Osteoblast (primary cell): ENCODE data around the gene CSRNP2. TPM values are rescaled to one million over a fixed set of nuclear protein-coding genes. Genes with fewer than 3 reads are reported as not detected.

Experiments used
- DNase-seq: peaks from one replicate; pipeline ENCODE4 v3.0.0; 2011; ENCODE audit warnings: low spot score, mixed read lengths; ENCODE audit not compliant: insufficient read length; ENCODE audit errors: missing footprints
- H2AFZ ChIP-seq: 2 replicates; pipeline ENCODE4 v1.6.0; 2011; ENCODE audit warnings: mild to moderate bottlenecking, low read length
- H3K27ac ChIP-seq: 2 replicates; pipeline ENCODE4 v1.5.1; 2011; ENCODE audit warnings: mild to moderate bottlenecking, low read depth, low read length, moderate library complexity
- H3K27me3 ChIP-seq: 2 replicates; pipeline ENCODE4 v1.6.0; 2012; ENCODE audit warnings: mild to moderate bottlenecking, control low read depth, inconsistent platforms, low read length, moderate library complexity; ENCODE audit not compliant: insufficient read depth
- H3K36me3 ChIP-seq: 2 replicates; pipeline ENCODE4 v1.5.1; 2011; ENCODE audit warnings: mild to moderate bottlenecking, low read length, control low read depth, moderate library complexity; ENCODE audit not compliant: insufficient read depth
- H3K4me1 ChIP-seq: 2 replicates; pipeline ENCODE4 v1.5.1; 2011; ENCODE audit warnings: mild to moderate bottlenecking, low read length, control low read depth, moderate library complexity; ENCODE audit not compliant: insufficient read depth
- H3K4me2 ChIP-seq: 2 replicates; pipeline ENCODE4 v1.6.0; 2011; ENCODE audit warnings: mild to moderate bottlenecking, low read length; ENCODE audit not compliant: insufficient read depth
- H3K4me3 ChIP-seq: fragments of 200-600 bp; sonication (generic); 3 replicates; pipeline ENCODE4 v1.5.1; 2012; ENCODE audit warnings: mild to moderate bottlenecking, low read length, inconsistent platforms; ENCODE audit not compliant: insufficient read depth
- H3K79me2 ChIP-seq: 2 replicates; pipeline ENCODE4 v1.6.0; 2012; ENCODE audit warnings: mild to moderate bottlenecking, low read length, control low read depth, inconsistent platforms; ENCODE audit not compliant: insufficient read depth
- H3K9me3 ChIP-seq: 2 replicates; pipeline ENCODE4 v1.5.1; 2011; ENCODE audit warnings: low read depth, low read length, control low read depth
- H4K20me1 ChIP-seq: 2 replicates; pipeline ENCODE4 v1.6.0; 2012; ENCODE audit warnings: mild to moderate bottlenecking, low read length, control low read depth; ENCODE audit not compliant: insufficient read depth
- total RNA-seq: library from RNA; depleted of rRNA; stranded (reverse); fragments of >200 nt; gene quantifications from 2 replicates; pipeline ENCODE4 v1.2.3, GENCODE V29; 2012
- TF ChIP-seq, protein P1 (sequence below): IDR thresholded peaks from 2 replicates; pipeline ENCODE4 v1.5.1; 2011; ENCODE audit warnings: mild to moderate bottlenecking, low read depth, low read length, moderate library complexity; ENCODE audit errors: extremely low read depth

Gene CSRNP2
- total RNA-seq, 1 donor, result 30.0 TPM

GRCh38 chr12:51128919-51129318 lies 45.5 kb upstream of the CSRNP2 start:
- no peak overlapping the region for H3K4me3 ChIP-seq
- H3K4me2 ChIP-seq, result no peak overlapping the region
- no peak for DNase-seq
- no peak overlapping the region for H3K27ac ChIP-seq
- peaks cover 7% of the 10 kb centered on the region for H3K36me3 ChIP-seq
- H3K79me2 ChIP-seq, result peaks cover 8% of the 10 kb centered on the region
- H3K9me3 ChIP-seq, result no peaks in the 10 kb centered on the region
- TF ChIP-seq, protein P1, sequence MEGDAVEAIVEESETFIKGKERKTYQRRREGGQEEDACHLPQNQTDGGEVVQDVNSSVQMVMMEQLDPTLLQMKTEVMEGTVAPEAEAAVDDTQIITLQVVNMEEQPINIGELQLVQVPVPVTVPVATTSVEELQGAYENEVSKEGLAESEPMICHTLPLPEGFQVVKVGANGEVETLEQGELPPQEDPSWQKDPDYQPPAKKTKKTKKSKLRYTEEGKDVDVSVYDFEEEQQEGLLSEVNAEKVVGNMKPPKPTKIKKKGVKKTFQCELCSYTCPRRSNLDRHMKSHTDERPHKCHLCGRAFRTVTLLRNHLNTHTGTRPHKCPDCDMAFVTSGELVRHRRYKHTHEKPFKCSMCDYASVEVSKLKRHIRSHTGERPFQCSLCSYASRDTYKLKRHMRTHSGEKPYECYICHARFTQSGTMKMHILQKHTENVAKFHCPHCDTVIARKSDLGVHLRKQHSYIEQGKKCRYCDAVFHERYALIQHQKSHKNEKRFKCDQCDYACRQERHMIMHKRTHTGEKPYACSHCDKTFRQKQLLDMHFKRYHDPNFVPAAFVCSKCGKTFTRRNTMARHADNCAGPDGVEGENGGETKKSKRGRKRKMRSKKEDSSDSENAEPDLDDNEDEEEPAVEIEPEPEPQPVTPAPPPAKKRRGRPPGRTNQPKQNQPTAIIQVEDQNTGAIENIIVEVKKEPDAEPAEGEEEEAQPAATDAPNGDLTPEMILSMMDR, result no peak
- peaks cover 2% of the 10 kb centered on the region for H4K20me1 ChIP-seq
- H3K27me3 ChIP-seq, result no peaks in the 10 kb centered on the region
- H3K4me1 ChIP-seq, result peaks cover 18% of the 10 kb centered on the region
- no peak overlapping the region for H2AFZ ChIP-seq

GRCh38 chr12:51127050-51127729 lies 43.8 kb upstream of the CSRNP2 start:
- H3K4me2 ChIP-seq, result peak overlapping the region; percentile 41
- no peaks in the 10 kb centered on the region for H4K20me1 ChIP-seq
- H3K4me1 ChIP-seq, result peaks cover 18% of the 10 kb centered on the region
- no peaks in the 10 kb centered on the region for H3K9me3 ChIP-seq
- no peak overlapping the region for H3K4me3 ChIP-seq
- no peaks in the 10 kb centered on the region for H3K27me3 ChIP-seq
- peaks cover 7% of the 10 kb centered on the region for H3K36me3 ChIP-seq
- H3K79me2 ChIP-seq, result peaks cover 8% of the 10 kb centered on the region
- no peak for DNase-seq
- H3K27ac ChIP-seq, result peak overlapping the region; percentile 31
- no peak overlapping the region for H2AFZ ChIP-seq
- TF ChIP-seq, protein P1, result no peak

DNA sequence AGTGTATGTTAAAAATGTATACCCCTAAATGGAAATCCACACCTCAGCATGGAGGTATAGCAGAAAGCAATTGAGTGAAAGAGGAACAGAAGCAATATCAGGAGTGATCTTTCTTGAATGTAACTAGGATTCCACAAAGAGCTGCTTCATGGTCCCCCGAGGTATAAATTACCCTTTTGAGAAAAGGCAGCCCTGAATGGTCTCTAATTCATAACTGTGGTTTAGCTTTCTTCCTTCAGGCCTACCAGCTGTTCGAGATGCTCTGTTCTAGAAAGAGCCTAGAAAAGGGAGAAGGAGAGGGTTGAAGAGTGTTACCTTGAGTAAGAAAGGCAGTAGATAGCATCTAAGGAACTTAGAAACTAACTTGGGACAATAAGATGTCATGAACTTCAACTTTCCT lies 42.9 kb upstream of the CSRNP2 start:
- peaks cover 7% of the 10 kb centered on the region for H3K36me3 ChIP-seq
- peaks cover 8% of the 10 kb centered on the region for H3K79me2 ChIP-seq
- no peak overlapping the region for H3K4me2 ChIP-seq
- H4K20me1 ChIP-seq, result no peaks in the 10 kb centered on the region
- peaks cover 18% of the 10 kb centered on the region for H3K4me1 ChIP-seq
- H3K4me3 ChIP-seq, result no peak overlapping the region
- DNase-seq, result no peak
- H3K27me3 ChIP-seq, result no peaks in the 10 kb centered on the region
- TF ChIP-seq, protein P1, result no peak
- H3K27ac ChIP-seq, result no peak overlapping the region
- no peak overlapping the region for H2AFZ ChIP-seq
- H3K9me3 ChIP-seq, result no peaks in the 10 kb centered on the region

GRCh38 chr12:51124504-51124903 lies 41.1 kb upstream of the CSRNP2 start:
- peak; percentile 43 for DNase-seq
- TF ChIP-seq, protein P1, result no peak
- peaks cover 7% of the 10 kb centered on the region for H3K36me3 ChIP-seq
- H3K79me2 ChIP-seq, result peaks cover 8% of the 10 kb centered on the region
- no peaks in the 10 kb centered on the region for H3K27me3 ChIP-seq
- no peak overlapping the region for H2AFZ ChIP-seq
- no peak overlapping the region for H3K27ac ChIP-seq
- H3K4me1 ChIP-seq, result peaks cover 18% of the 10 kb centered on the region
- no peaks in the 10 kb centered on the region for H4K20me1 ChIP-seq
- no peak overlapping the region for H3K4me3 ChIP-seq
- H3K9me3 ChIP-seq, result no peaks in the 10 kb centered on the region
- no peak overlapping the region for H3K4me2 ChIP-seq
